NCI-H2107 treated with DMSO at 0.1 percent for 48 hours (cell line): Measurements from ENCODE around the gene C19orf81.

Source experiments
- DNase-seq: peaks from one replicate; lab custom pipeline; 2025; ENCODE audit not compliant: unreplicated experiment; lab: John Stamatoyannopoulos, UW

C19orf81 gene

GRCh38 chr19:50708179-50708879 is 59.1 kb downstream of the C19orf81 start:
- no peak for DNase-seq
